ENCODE measurements around the gene MROH2A.
A peak's percentile ranks its signal among the peaks of the same experiment; 100 is the strongest.
"Not testable (repeated sequence)": the region's sequence is repeated elsewhere in the genome, so short reads cannot be mapped to it uniquely, and the experiment has no call there.

MROH2A gene

GRCh38 chr2:233853883-233854240 lies 75.7 kb downstream of the MROH2A start:
- CTCF ChIA-PET, result no interaction called here
- no peak for DNase-seq
- Mint-ChIP-seq H3K9me3 (no peaks in the 10 kb centered on the region), H3K27ac (peak overlapping the region; percentile 89), H3K4me3 (peak overlapping the region; percentile 90), H3K4me1 (peaks cover 68% of the 10 kb centered on the region), H3K36me3 (peaks cover 50% of the 10 kb centered on the region), H3K27me3 (peaks cover 8% of the 10 kb centered on the region)

GRCh38 chr2:233854241-233854981 lies 76.3 kb downstream of the MROH2A start, which contains the start of gene HJURP:
Gene HJURP, minus strand, starts transcription at chr2:233854535. Its CDS starts 35 bp downstream, at chr2:233854500.
- H3K4me3 Mint-ChIP-seq, result peak within 1 kb of the TSS; percentile 90
- peaks cover 8% of the 10 kb centered on the region for H3K27me3 Mint-ChIP-seq
- CTCF ChIA-PET, result interaction anchor here (1.4 kb wide), 1 partner anchor 13 kb away, joined by 4 read pairs; no protein-coding TSS in a partner anchor
- H3K36me3 Mint-ChIP-seq, result peaks cover 45% of the 10 kb centered on the region
- DNase-seq, result peak; percentile 97
- no peaks in the 10 kb centered on the region for H3K9me3 Mint-ChIP-seq
- H3K4me1 Mint-ChIP-seq, result peaks cover 62% of the 10 kb centered on the region
- H3K27ac Mint-ChIP-seq, result peak within 1 kb of the TSS; percentile 89

GRCh38 chr2:233855345-233855744 lies 77.2 kb downstream of the MROH2A start:
- Mint-ChIP-seq H3K27me3 (peaks cover 8% of the 10 kb centered on the region), H3K4me1 (peaks cover 56% of the 10 kb centered on the region), H3K4me3 (peak overlapping the region; percentile 90), H3K9me3 (no peaks in the 10 kb centered on the region), H3K36me3 (peaks cover 38% of the 10 kb centered on the region), H3K27ac (peak overlapping the region; percentile 89)
- CTCF ChIA-PET, result interaction anchor here (1.4 kb wide), 1 partner anchor 12 kb away, joined by 4 read pairs; no protein-coding TSS in a partner anchor
- no peak for DNase-seq

- Mint-ChIP-seq H3K4me3 (no peak overlapping the region), H3K27me3 (peaks cover 8% of the 10 kb centered on the region), H3K36me3 (peaks cover 31% of the 10 kb centered on the region), H3K4me1 (peaks cover 48% of the 10 kb centered on the region), H3K27ac (no peak overlapping the region), H3K9me3 (no peaks in the 10 kb centered on the region)
- CTCF ChIA-PET, result interaction anchor here (1.4 to 1.9 kb wide), 3 partner anchors 11 to 75 kb away, joined by 4 to 9 read pairs (median 6); no protein-coding TSS in a partner anchor
- no peak for DNase-seq
These were observed 78.1 kb downstream of the MROH2A start for GRCh38 chr2:233856184-233856583.

GRCh38 chr2:233857511-233858141 lies 79.5 kb downstream of the MROH2A start:
- H3K27ac Mint-ChIP-seq, result no peak overlapping the region
- H3K36me3 Mint-ChIP-seq, result peaks cover 21% of the 10 kb centered on the region
- no peaks in the 10 kb centered on the region for H3K9me3 Mint-ChIP-seq
- H3K27me3 Mint-ChIP-seq, result peaks cover 15% of the 10 kb centered on the region
- CTCF ChIA-PET, result interaction anchor here (0.6 to 1.9 kb wide), 17 partner anchors 9 to 652 kb away, joined by 3 to 12 read pairs (median 3); partner anchors contain the start of gene TRPM8
- H3K4me3 Mint-ChIP-seq, result no peak overlapping the region
- H3K4me1 Mint-ChIP-seq, result peaks cover 33% of the 10 kb centered on the region
- DNase-seq, result peak; percentile 73

- H3K4me1 Mint-ChIP-seq, result peaks cover 26% of the 10 kb centered on the region
- DNase-seq, result no peak
- CTCF ChIA-PET, result interaction anchor here (0.6 to 1.9 kb wide), 14 partner anchors 8 to 651 kb away, joined by 3 to 12 read pairs (median 3); partner anchors contain the start of gene TRPM8
- peaks cover 15% of the 10 kb centered on the region for H3K27me3 Mint-ChIP-seq
- peaks cover 14% of the 10 kb centered on the region for H3K36me3 Mint-ChIP-seq
- no peak overlapping the region for H3K4me3 Mint-ChIP-seq
- H3K9me3 Mint-ChIP-seq, result no peaks in the 10 kb centered on the region
- H3K27ac Mint-ChIP-seq, result no peak overlapping the region
These were observed 80.2 kb downstream of the MROH2A start for GRCh38 chr2:233858331-233858730.

GRCh38 chr2:233862261-233862768 lies 84.2 kb downstream of the MROH2A start:
- H3K4me1 Mint-ChIP-seq, result peaks cover 26% of the 10 kb centered on the region
- peaks cover 17% of the 10 kb centered on the region for H3K27me3 Mint-ChIP-seq
- H3K4me3 Mint-ChIP-seq, result no peak overlapping the region
- CTCF ChIA-PET, result no interaction called here
- DNase-seq, result no peak
- H3K27ac Mint-ChIP-seq, result no peak overlapping the region
- peaks cover 8% of the 10 kb centered on the region for H3K9me3 Mint-ChIP-seq
- peaks cover 18% of the 10 kb centered on the region for H3K36me3 Mint-ChIP-seq

GRCh38 chr2:233865838-233866237 lies 87.7 kb downstream of the MROH2A start:
- H3K9me3 Mint-ChIP-seq, result peaks cover 17% of the 10 kb centered on the region
- CTCF ChIA-PET, result interaction anchor here (2.0 kb wide), 1 partner anchor 9 kb away, joined by 9 read pairs; no protein-coding TSS in a partner anchor
- peaks cover 17% of the 10 kb centered on the region for H3K27me3 Mint-ChIP-seq
- peaks cover 33% of the 10 kb centered on the region for H3K4me1 Mint-ChIP-seq
- DNase-seq, result no peak
- H3K36me3 Mint-ChIP-seq, result peaks cover 27% of the 10 kb centered on the region
- no peak overlapping the region for H3K27ac Mint-ChIP-seq
- no peak overlapping the region for H3K4me3 Mint-ChIP-seq

GRCh38 chr2:233866479-233866878 lies 88.3 kb downstream of the MROH2A start:
- Mint-ChIP-seq H3K27ac (no peak overlapping the region), H3K4me3 (no peak overlapping the region), H3K27me3 (peaks cover 20% of the 10 kb centered on the region), H3K4me1 (peaks cover 33% of the 10 kb centered on the region), H3K36me3 (peaks cover 27% of the 10 kb centered on the region), H3K9me3 (peaks cover 17% of the 10 kb centered on the region)
- CTCF ChIA-PET, result interaction anchor here (2.0 kb wide), 1 partner anchor 9 kb away, joined by 9 read pairs; no protein-coding TSS in a partner anchor
- DNase-seq, result no peak

- DNase-seq, result peak; percentile 67
- peak within 1 kb of the TSS; percentile 81 for H3K27ac Mint-ChIP-seq
- H3K4me1 Mint-ChIP-seq, result peaks cover 33% of the 10 kb centered on the region
- peaks cover 17% of the 10 kb centered on the region for H3K9me3 Mint-ChIP-seq
- CTCF ChIA-PET, result interaction anchor here (1.2 kb wide), 1 partner anchor 13 kb away, joined by 4 read pairs; no protein-coding TSS in a partner anchor
- H3K27me3 Mint-ChIP-seq, result peaks cover 17% of the 10 kb centered on the region
- peaks cover 24% of the 10 kb centered on the region for H3K36me3 Mint-ChIP-seq
- peak within 1 kb of the TSS; percentile 87 for H3K4me3 Mint-ChIP-seq
These were observed 89.9 kb downstream of the MROH2A start, which contains the start of gene MSL3B for GRCh38 chr2:233867993-233868532. Gene MSL3B, minus strand, starts transcription at chr2:233868386.

GRCh38 chr2:233871432-233871831 lies 93.3 kb downstream of the MROH2A start:
- CTCF ChIA-PET, result no interaction called here
- Mint-ChIP-seq H3K27ac (no peak overlapping the region), H3K4me3 (no peak overlapping the region), H3K36me3 (peaks cover 17% of the 10 kb centered on the region), H3K9me3 (peaks cover 19% of the 10 kb centered on the region), H3K27me3 (peaks cover 23% of the 10 kb centered on the region), H3K4me1 (peaks cover 23% of the 10 kb centered on the region)
- DNase-seq, result no peak

- Mint-ChIP-seq H3K4me1 (peaks cover 16% of the 10 kb centered on the region), H3K9me3 (peaks cover 13% of the 10 kb centered on the region), H3K36me3 (peaks cover 13% of the 10 kb centered on the region), H3K27me3 (peaks cover 23% of the 10 kb centered on the region)
- DNase-seq, H3K27ac Mint-ChIP-seq, CTCF ChIA-PET, H3K4me3 Mint-ChIP-seq: not testable (repeated sequence)
These were observed 94.0 kb downstream of the MROH2A start for GRCh38 chr2:233872125-233872524.

- no peak for DNase-seq
- Mint-ChIP-seq H3K36me3 (peaks cover 1% of the 10 kb centered on the region), H3K4me3 (no peak overlapping the region), H3K4me1 (no peaks in the 10 kb centered on the region), H3K27me3 (peaks cover 16% of the 10 kb centered on the region), H3K27ac (no peak overlapping the region), H3K9me3 (peaks cover 14% of the 10 kb centered on the region)
- CTCF ChIA-PET, result no interaction called here
These were observed 104.2 kb downstream of the MROH2A start for GRCh38 chr2:233882353-233882752.
